ENCODE results near the gene SURF6. TPM values are rescaled to one million over a fixed set of nuclear protein-coding genes. Genes with fewer than 3 reads are reported as not detected.

SURF6 gene
- total and polyA plus RNA-seq, 2 of the 8 experiments (the other 6 are each of a cell fraction or from before 2014, with no cell fraction given): 6.1 to 23.7 TPM

DNA sequence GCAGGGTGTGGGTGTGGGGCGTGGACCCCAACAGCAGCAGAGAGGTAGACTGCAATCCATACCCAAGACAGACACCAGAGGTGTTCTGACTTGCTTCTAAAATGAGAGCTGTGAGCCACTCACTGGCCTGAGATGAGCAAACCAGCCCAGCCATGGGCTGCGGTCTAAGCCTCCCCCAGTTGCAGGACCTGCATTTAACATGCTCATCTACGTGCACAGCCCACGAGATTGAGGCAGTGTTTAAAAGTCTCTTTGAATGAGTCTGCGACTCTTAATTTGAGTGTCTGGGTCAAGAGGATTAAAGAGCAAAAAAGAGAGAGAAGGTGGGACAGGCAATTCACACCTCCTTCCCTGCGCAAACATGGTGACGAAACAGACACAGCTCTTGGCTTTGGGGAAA, 33.9 kb upstream of the SURF6 start:
- no peak for FAIRE-seq
- no peak for DNase-seq (ENCODE audit: low read depth in 1 of 2, low spot score in 2 of 2)
- Histone ChIP-seq H3K79me1 (ENCODE audit: low read depth, low read length) (peaks cover 38% of the 10 kb centered on the region), H3K18ac (ENCODE audit: extremely low read depth, low read length) (no peak overlapping the region), H3K27me3 (replicated peaks in 1 of 4; ENCODE audit: control insufficient read depth in 3 of 4, extremely low read depth in 1 of 4, insufficient read depth in 3 of 4, low read length in 3 of 4) (no peaks in the 10 kb centered on the region), H3K23ac (ENCODE audit: insufficient read length) (no peak overlapping the region), H2BK20ac (ENCODE audit: low read length) (no peak overlapping the region), H3K23me2 (ENCODE audit: low read depth, low read length) (peaks cover 2% of the 10 kb centered on the region; the same call in 1 of the 2 replicates), H3K79me2 (ENCODE audit: control insufficient read depth in 1 of 2, insufficient read depth in 2 of 2, low read length in 2 of 2) (peaks cover 23 to 85% of the 10 kb centered on the region in 2 experiments), H4K5ac (ENCODE audit: insufficient read length, low read depth, low read length) (no peak overlapping the region), H3K9me3 (ENCODE audit: insufficient read depth in 2 of 2, low read depth in 1 of 2, low read length in 1 of 2) (no peaks in the 10 kb centered on the region), H2BK120ac (replicated peaks; ENCODE audit: low read depth, low read length) (no peak overlapping the region), H3K4me1 (replicated peaks in 1 of 4; ENCODE audit: control insufficient read depth in 3 of 4, insufficient read depth in 4 of 4, low read length in 3 of 4) (no peaks in the 10 kb centered on the region; a peak in 1 of 7 replicates), H4K8ac (ENCODE audit: extremely low read depth, insufficient read depth, low read length) (no peak overlapping the region), H3K36me3 (ENCODE audit: control insufficient read depth in 2 of 4, insufficient read depth in 4 of 4, low read length in 3 of 4) (peaks cover 5 to 30% (median 26%) of the 10 kb centered on the region in 4 experiments; a peak in 6 of 8 replicates), H3K27ac (ENCODE audit: low read depth, low read length) (no peak overlapping the region), H4K91ac (replicated peaks; ENCODE audit: insufficient read length, low read length) (no peak overlapping the region), H4K20me1 (replicated peaks in 1 of 2; ENCODE audit: control insufficient read depth in 1 of 2, insufficient read depth in 2 of 2, low read length in 2 of 2) (peaks cover 44 to 69% of the 10 kb centered on the region in 2 experiments), H2AFZ (ENCODE audit: low read length) (no peak overlapping the region), H3K4ac (replicated peaks; ENCODE audit: insufficient read length, low read depth, low read length) (no peak overlapping the region), H3K56ac (replicated peaks; ENCODE audit: insufficient read length, low read depth, low read length) (no peak overlapping the region), H3K4me2 (ENCODE audit: insufficient read depth in 1 of 2, low read depth in 2 of 2, low read length in 2 of 2) (no peak overlapping the region), H2BK5ac (ENCODE audit: low read depth, low read length) (no peak overlapping the region), H3K14ac (ENCODE audit: insufficient read length) (no peak overlapping the region), H2BK12ac (ENCODE audit: low read depth, low read length) (no peak overlapping the region), H3K9ac (replicated peaks in 1 of 4; ENCODE audit: extremely low read depth in 1 of 4, low read depth in 3 of 4, low read length in 3 of 4) (no peak overlapping the region), H2BK15ac (ENCODE audit: low read length) (no peak overlapping the region), H2AK5ac (ENCODE audit: low read depth, low read length) (no peak overlapping the region), H3K4me3 (ENCODE audit: extremely low read depth in 1 of 4, insufficient read depth in 2 of 4, low read depth in 3 of 4, low read length in 4 of 4) (no peak overlapping the region)
- WGBS, 2 experiments (ENCODE audit: extremely low coverage in 1 of 2, insufficient coverage in 1 of 2, insufficient read length in 1 of 2, insufficient replicate concordance in 2 of 2, low coverage in 1 of 2, low lambda C conversion rate in 2 of 2, missing lambda C conversion rate in 1 of 2): 98% methylated on average over 7 of the region's 7 CpGs; no CpG with 5 or more reads in 1 of the 2 experiments
- ChIA-PET POLR2A (ENCODE audit: partially characterized antibody) (interaction anchor here (19.9 kb wide), 1 partner anchor 17 kb away, joined by 461 read pairs; the partner anchor contains the start of genes MED22, RPL7A, SURF1 and SURF2), CTCF (ENCODE audit: partially characterized antibody) (interaction anchor here (0.7 to 10.1 kb wide), 4 partner anchors 13 to 226 kb away, joined by 3 to 90 read pairs (median 4); partner anchors contain the start of genes SURF1 and SURF2)
- TF ChIP-seq JUN (IDR thresholded peaks at IDR 0.05; ENCODE audit: low read depth, low read length) (no peak), SIX5 (IDR thresholded peaks at IDR 0.05; ENCODE audit: low read depth, low read length) (no peak), SUZ12 (IDR thresholded peaks at IDR 0.05; ENCODE audit: low read length) (no peak), CEBPB (IDR thresholded peaks at IDR 0.05; ENCODE audit: low read depth, low read length) (no peak), RXRA (IDR thresholded peaks at IDR 0.05; ENCODE audit: insufficient read depth, low read depth, low read length) (no peak), BCL11A (IDR thresholded peaks at IDR 0.05; ENCODE audit: low read depth in 2 of 2, low read length in 2 of 2) (no peak), SAP30 (IDR thresholded peaks at IDR 0.05; ENCODE audit: insufficient read depth, insufficient replicate concordance, low read length) (no peak), SP2 (IDR thresholded peaks at IDR 0.05; ENCODE audit: low read length) (no peak)
- TF ChIP-seq, protein P1, sequence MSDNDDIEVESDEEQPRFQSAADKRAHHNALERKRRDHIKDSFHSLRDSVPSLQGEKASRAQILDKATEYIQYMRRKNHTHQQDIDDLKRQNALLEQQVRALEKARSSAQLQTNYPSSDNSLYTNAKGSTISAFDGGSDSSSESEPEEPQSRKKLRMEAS (IDR thresholded peaks at IDR 0.05): no peak
